Esophagus muscularis mucosa (tissue), 4 donors: Measurements from ENCODE around the gene DNAI1.

ENCODE experiments used
- CTCF ChIP-seq, 3 experiments: fragments of 200-600 bp in 2 of 3; fragments of 450-650 bp in 1 of 3; sonication (generic) in 2 of 3; IDR thresholded peaks; one replicate each; pipeline ENCODE4 v1.5.1; 2017 to 2019; ENCODE audit warnings: antibody characterized with exemption in 3 of 3, mild to moderate bottlenecking in 2 of 3, moderate library complexity in 1 of 3
- EP300 ChIP-seq: sonication (generic); formaldehyde crosslinking; IDR thresholded peaks from one replicate; pipeline ENCODE4 v1.6.1; 2017; ENCODE audit warnings: antibody characterized with exemption
- POLR2A ChIP-seq: fragments of 450-650 bp; IDR thresholded peaks from one replicate; pipeline ENCODE4 v1.6.1; 2017; ENCODE audit warnings: antibody characterized with exemption, moderate library complexity, mild to moderate bottlenecking, low read depth

- TF ChIP-seq POLR2A (no peak), CTCF (IDR thresholded peaks at IDR 0.05) (peak; percentile 57 to 77 (median 69)), EP300 (no peak)
Observed at GRCh38 chr9:34437006-34437925, 21.3 kb upstream of the DNAI1 start.
